ENCODE results near the gene PWWP2B.

The PWWP2B gene

GRCh38 chr10:132455986-132456847 is 59.2 kb downstream of the PWWP2B start:
- H3K4me2 ChIP-seq, result no peak overlapping the region
- H3K4me3 ChIP-seq (IDR thresholded peaks at IDR 0.05; ENCODE audit: insufficient read depth, low read depth, low read length), result no peak overlapping the region
- no peak overlapping the region for H3K27ac ChIP-seq
- H3K36me3 ChIP-seq (ENCODE audit: insufficient read depth), result no peaks in the 10 kb centered on the region
- no peaks in the 10 kb centered on the region for H4K20me1 ChIP-seq (ENCODE audit: insufficient read depth)
- H2AFZ ChIP-seq (ENCODE audit: low read depth), result no peak overlapping the region
- no peak overlapping the region for H3K9ac ChIP-seq
- TF ChIP-seq CTCF (conservative IDR thresholded peaks at IDR 0.05; ENCODE audit: low read depth, low read length), result no peak
- H3K27me3 ChIP-seq (ENCODE audit: insufficient read depth, low read depth), result peaks cover 5% of the 10 kb centered on the region
- no peaks in the 10 kb centered on the region for H3K79me2 ChIP-seq (ENCODE audit: insufficient read depth, low read depth)
- peaks cover 49% of the 10 kb centered on the region for H3K4me1 ChIP-seq (ENCODE audit: low read depth, poor library complexity, severe bottlenecking)

GRCh38 chr10:132456881-132457280 is 59.9 kb downstream of the PWWP2B start:
- Histone ChIP-seq H3K4me1 (ENCODE audit: low read depth, poor library complexity, severe bottlenecking) (peaks cover 49% of the 10 kb centered on the region), H4K20me1 (ENCODE audit: insufficient read depth) (no peaks in the 10 kb centered on the region), H2AFZ (ENCODE audit: low read depth) (no peak overlapping the region), H3K27ac (no peak overlapping the region), H3K36me3 (ENCODE audit: insufficient read depth) (no peaks in the 10 kb centered on the region), H3K27me3 (ENCODE audit: insufficient read depth, low read depth) (peaks cover 9% of the 10 kb centered on the region), H3K4me2 (no peak overlapping the region; the same call in 1 of the 2 replicates), H3K9ac (no peak overlapping the region), H3K79me2 (ENCODE audit: insufficient read depth, low read depth) (no peaks in the 10 kb centered on the region), H3K4me3 (IDR thresholded peaks at IDR 0.05; ENCODE audit: insufficient read depth, low read depth, low read length) (no peak overlapping the region)
- no peak for TF ChIP-seq CTCF (conservative IDR thresholded peaks at IDR 0.05; ENCODE audit: low read depth, low read length)

GRCh38 chr10:132457328-132458070 is 60.5 kb downstream of the PWWP2B start:
- H3K4me2 ChIP-seq, result peak overlapping the region; percentile 25; the same call in 1 of the 2 replicates
- H2AFZ ChIP-seq (ENCODE audit: low read depth), result no peak overlapping the region
- peak; percentile 47 for TF ChIP-seq CTCF (conservative IDR thresholded peaks at IDR 0.05; ENCODE audit: low read depth, low read length)
- no peak overlapping the region for H3K9ac ChIP-seq
- peaks cover 44% of the 10 kb centered on the region for H3K4me1 ChIP-seq (ENCODE audit: low read depth, poor library complexity, severe bottlenecking)
- H4K20me1 ChIP-seq (ENCODE audit: insufficient read depth), result no peaks in the 10 kb centered on the region
- H3K79me2 ChIP-seq (ENCODE audit: insufficient read depth, low read depth), result no peaks in the 10 kb centered on the region
- no peak overlapping the region for H3K27ac ChIP-seq
- peaks cover 9% of the 10 kb centered on the region for H3K27me3 ChIP-seq (ENCODE audit: insufficient read depth, low read depth)
- no peak overlapping the region for H3K4me3 ChIP-seq (IDR thresholded peaks at IDR 0.05; ENCODE audit: insufficient read depth, low read depth, low read length)
- no peaks in the 10 kb centered on the region for H3K36me3 ChIP-seq (ENCODE audit: insufficient read depth)

- no peaks in the 10 kb centered on the region for H3K79me2 ChIP-seq (ENCODE audit: insufficient read depth, low read depth)
- no peaks in the 10 kb centered on the region for H3K36me3 ChIP-seq (ENCODE audit: insufficient read depth)
- no peak overlapping the region for H2AFZ ChIP-seq (ENCODE audit: low read depth)
- no peak for TF ChIP-seq CTCF (conservative IDR thresholded peaks at IDR 0.05; ENCODE audit: low read depth, low read length)
- no peak overlapping the region for H3K27ac ChIP-seq
- peaks cover 38% of the 10 kb centered on the region for H3K4me1 ChIP-seq (ENCODE audit: low read depth, poor library complexity, severe bottlenecking)
- no peak overlapping the region for H3K4me2 ChIP-seq
- no peak overlapping the region for H3K9ac ChIP-seq
- H4K20me1 ChIP-seq (ENCODE audit: insufficient read depth), result no peaks in the 10 kb centered on the region
- peaks cover 9% of the 10 kb centered on the region for H3K27me3 ChIP-seq (ENCODE audit: insufficient read depth, low read depth)
- no peak overlapping the region for H3K4me3 ChIP-seq (IDR thresholded peaks at IDR 0.05; ENCODE audit: insufficient read depth, low read depth, low read length)
Observed at GRCh38 chr10:132458071-132458585, 61.1 kb downstream of the PWWP2B start.
